PC-9 (cell line): ENCODE data around the gene DNMBP.

ENCODE experiments used
- CTCF ChIP-seq: fragments of 200-600 bp; sonication (generic); conservative IDR thresholded peaks from 2 replicates; pipeline ENCODE4 v1.6.1; 2017; ENCODE audit warnings: mixed run types, antibody characterized with exemption, mild to moderate bottlenecking, moderate library complexity
- EZH2 ChIP-seq: fragments of 200-600 bp; sonication (generic); IDR thresholded peaks from 2 replicates; pipeline ENCODE4 v1.8.0; 2017; ENCODE audit warnings: antibody characterized with exemption, low read depth

DNA sequence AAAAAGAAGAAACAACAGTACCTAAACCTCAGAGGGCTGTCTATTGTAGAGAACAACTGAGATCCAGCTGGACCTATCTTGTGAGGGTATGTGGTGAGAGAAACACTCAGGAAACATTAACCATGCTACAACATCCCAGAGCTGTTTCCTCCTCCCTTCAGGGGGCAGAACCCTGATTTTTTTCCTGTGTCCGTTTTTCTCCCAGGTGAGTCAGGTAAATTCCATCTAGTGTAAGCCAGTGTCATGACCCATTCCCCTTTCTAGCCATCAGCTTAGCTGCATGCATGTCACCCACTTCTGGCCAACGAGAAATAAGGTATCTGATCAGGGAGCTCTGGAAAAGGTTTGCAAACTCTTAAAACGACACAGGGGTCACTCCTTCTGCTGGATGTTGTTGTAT lies 103.8 kb downstream of the DNMBP start:
- TF ChIP-seq CTCF (no peak), EZH2 (no peak)
